ENCODE measurements around the gene EXOC6B.

DNA sequence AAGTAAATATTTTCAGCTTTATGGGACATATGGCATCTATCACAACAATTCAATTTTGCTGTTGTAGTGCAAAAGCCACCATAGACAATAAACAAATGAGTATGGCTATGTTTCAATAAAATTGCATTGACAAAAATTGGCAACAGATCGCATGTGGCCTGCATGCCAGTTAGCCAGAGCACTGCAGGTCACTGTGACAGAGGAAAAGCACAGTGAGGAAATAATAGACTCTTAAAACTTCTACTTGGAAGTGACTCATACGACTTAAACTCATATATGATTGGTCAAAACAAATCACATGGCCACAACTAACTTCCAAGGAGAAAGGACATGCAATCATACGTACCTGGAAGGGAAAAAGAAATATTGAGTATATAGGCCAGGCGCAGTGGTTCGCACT is 44.4 kb downstream of the EXOC6B start:
- TF ChIP-seq, protein P1, sequence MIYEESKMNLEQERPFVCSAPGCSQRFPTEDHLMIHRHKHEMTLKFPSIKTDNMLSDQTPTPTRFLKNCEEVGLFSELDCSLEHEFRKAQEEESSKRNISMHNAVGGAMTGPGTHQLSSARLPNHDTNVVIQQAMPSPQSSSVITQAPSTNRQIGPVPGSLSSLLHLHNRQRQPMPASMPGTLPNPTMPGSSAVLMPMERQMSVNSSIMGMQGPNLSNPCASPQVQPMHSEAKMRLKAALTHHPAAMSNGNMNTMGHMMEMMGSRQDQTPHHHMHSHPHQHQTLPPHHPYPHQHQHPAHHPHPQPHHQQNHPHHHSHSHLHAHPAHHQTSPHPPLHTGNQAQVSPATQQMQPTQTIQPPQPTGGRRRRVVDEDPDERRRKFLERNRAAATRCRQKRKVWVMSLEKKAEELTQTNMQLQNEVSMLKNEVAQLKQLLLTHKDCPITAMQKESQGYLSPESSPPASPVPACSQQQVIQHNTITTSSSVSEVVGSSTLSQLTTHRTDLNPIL (CRISPR knock-in tag; IDR thresholded peaks at IDR 0.05; ENCODE audit: low read depth): no peak
- TF ChIP-seq TCF4 (CRISPR knock-in tag; IDR thresholded peaks at IDR 0.05; ENCODE audit: borderline replicate concordance): no peak
- TF ChIP-seq, protein P2, sequence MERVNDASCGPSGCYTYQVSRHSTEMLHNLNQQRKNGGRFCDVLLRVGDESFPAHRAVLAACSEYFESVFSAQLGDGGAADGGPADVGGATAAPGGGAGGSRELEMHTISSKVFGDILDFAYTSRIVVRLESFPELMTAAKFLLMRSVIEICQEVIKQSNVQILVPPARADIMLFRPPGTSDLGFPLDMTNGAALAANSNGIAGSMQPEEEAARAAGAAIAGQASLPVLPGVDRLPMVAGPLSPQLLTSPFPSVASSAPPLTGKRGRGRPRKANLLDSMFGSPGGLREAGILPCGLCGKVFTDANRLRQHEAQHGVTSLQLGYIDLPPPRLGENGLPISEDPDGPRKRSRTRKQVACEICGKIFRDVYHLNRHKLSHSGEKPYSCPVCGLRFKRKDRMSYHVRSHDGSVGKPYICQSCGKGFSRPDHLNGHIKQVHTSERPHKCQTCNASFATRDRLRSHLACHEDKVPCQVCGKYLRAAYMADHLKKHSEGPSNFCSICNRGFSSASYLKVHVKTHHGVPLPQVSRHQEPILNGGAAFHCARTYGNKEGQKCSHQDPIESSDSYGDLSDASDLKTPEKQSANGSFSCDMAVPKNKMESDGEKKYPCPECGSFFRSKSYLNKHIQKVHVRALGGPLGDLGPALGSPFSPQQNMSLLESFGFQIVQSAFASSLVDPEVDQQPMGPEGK (CRISPR knock-in tag; IDR thresholded peaks at IDR 0.05; ENCODE audit: borderline replicate concordance): no peak

All from SK-N-SH treated with all-trans-retinoic acid at 6 μM for 48 hours (cell line).